ENCODE results near the gene NEIL1. TPM values are rescaled to one million over a fixed set of nuclear protein-coding genes. Genes with fewer than 3 reads are reported as not detected.

The NEIL1 gene
- total and polyA plus RNA-seq, 2 of the 8 experiments (the other 6 are each of a cell fraction or from before 2014, with no cell fraction given), result 10.4 to 10.9 TPM

GRCh38 chr15:75302318-75302717 is 44.5 kb upstream of the NEIL1 start:
- no peaks in the 10 kb centered on the region for H3K79me1 ChIP-seq (ENCODE audit: low read depth, low read length)
- no peak overlapping the region for H3K9ac ChIP-seq (replicated peaks in 1 of 4; ENCODE audit: extremely low read depth in 1 of 4, low read depth in 3 of 4, low read length in 3 of 4)
- FAIRE-seq (no peak), DNase-seq (ENCODE audit: low read depth in 1 of 2, low spot score in 2 of 2) (no peak)
- H2AK5ac ChIP-seq (ENCODE audit: low read depth, low read length), result no peak overlapping the region
- H3K9me3 ChIP-seq (ENCODE audit: insufficient read depth in 2 of 2, low read depth in 1 of 2, low read length in 1 of 2), result no peaks in the 10 kb centered on the region
- 87% methylated on average over 9 of the region's 9 CpGs; no CpG with 5 or more reads in 1 of the 2 experiments for WGBS, 2 experiments (ENCODE audit: extremely low coverage in 1 of 2, insufficient coverage in 1 of 2, insufficient read length in 1 of 2, insufficient replicate concordance in 2 of 2, low coverage in 1 of 2, low lambda C conversion rate in 2 of 2, missing lambda C conversion rate in 1 of 2)
- H3K56ac ChIP-seq (replicated peaks; ENCODE audit: insufficient read length, low read depth, low read length), result no peak overlapping the region
- H3K4ac ChIP-seq (replicated peaks; ENCODE audit: insufficient read length, low read depth, low read length), result no peak overlapping the region
- no peak overlapping the region for H3K14ac ChIP-seq (ENCODE audit: insufficient read length)
- H2BK20ac ChIP-seq (ENCODE audit: low read length), result no peak overlapping the region
- H2BK120ac ChIP-seq (replicated peaks; ENCODE audit: low read depth, low read length), result no peak overlapping the region
- H3K4me1 ChIP-seq (replicated peaks in 1 of 4; ENCODE audit: control insufficient read depth in 3 of 4, insufficient read depth in 4 of 4, low read length in 3 of 4), result no peaks in the 10 kb centered on the region
- no peak overlapping the region for H2BK15ac ChIP-seq (ENCODE audit: low read length)
- no peak overlapping the region for H3K4me2 ChIP-seq (ENCODE audit: insufficient read depth in 1 of 2, low read depth in 2 of 2, low read length in 2 of 2)
- no peak overlapping the region for H3K27ac ChIP-seq (ENCODE audit: low read depth, low read length)
- no peak overlapping the region for H3K23ac ChIP-seq (ENCODE audit: insufficient read length)
- CTCF ChIA-PET (ENCODE audit: partially characterized antibody), result no interaction called here
- no peak overlapping the region for H3K18ac ChIP-seq (ENCODE audit: extremely low read depth, low read length)
- H2BK12ac ChIP-seq (ENCODE audit: low read depth, low read length), result no peak overlapping the region
- no peaks in the 10 kb centered on the region for H3K23me2 ChIP-seq (ENCODE audit: low read depth, low read length)
- no peak overlapping the region for H2BK5ac ChIP-seq (ENCODE audit: low read depth, low read length)
- no peak overlapping the region for H4K8ac ChIP-seq (ENCODE audit: extremely low read depth, insufficient read depth, low read length)
- H4K20me1 ChIP-seq (replicated peaks in 1 of 2; ENCODE audit: control insufficient read depth in 1 of 2, insufficient read depth in 2 of 2, low read length in 2 of 2), result no peaks in the 10 kb centered on the region
- no peaks in the 10 kb centered on the region for H3K79me2 ChIP-seq (ENCODE audit: control insufficient read depth in 1 of 2, insufficient read depth in 2 of 2, low read length in 2 of 2)
- no peaks in the 10 kb centered on the region for H3K27me3 ChIP-seq (replicated peaks in 1 of 4; ENCODE audit: control insufficient read depth in 3 of 4, extremely low read depth in 1 of 4, insufficient read depth in 3 of 4, low read length in 3 of 4)
- no peaks in the 10 kb centered on the region for H3K36me3 ChIP-seq (ENCODE audit: control insufficient read depth in 2 of 4, insufficient read depth in 4 of 4, low read length in 3 of 4)
- H4K91ac ChIP-seq (replicated peaks; ENCODE audit: insufficient read length, low read length), result no peak overlapping the region
- H3K4me3 ChIP-seq (ENCODE audit: extremely low read depth in 1 of 4, insufficient read depth in 2 of 4, low read depth in 3 of 4, low read length in 4 of 4), result no peak overlapping the region
- no peak overlapping the region for H4K5ac ChIP-seq (ENCODE audit: insufficient read length, low read depth, low read length)
- POLR2A ChIA-PET (ENCODE audit: partially characterized antibody), result no interaction called here
- no peak for TF ChIP-seq RFX5 (IDR thresholded peaks at IDR 0.05; ENCODE audit: borderline replicate concordance, low read depth, low read length)
- no peak for TF ChIP-seq NRF1 (IDR thresholded peaks at IDR 0.05; ENCODE audit: low read depth, low read length)
- no peak for TF ChIP-seq SIRT6 (IDR thresholded peaks at IDR 0.05; ENCODE audit: low read length)
- TF ChIP-seq USF2 (IDR thresholded peaks at IDR 0.05; ENCODE audit: low read length), result no peak
- TF ChIP-seq PHF8 (conservative IDR thresholded peaks at IDR 0.05; ENCODE audit: low read depth, low read length), result no peak
- H2AFZ ChIP-seq (ENCODE audit: low read length), result no peak overlapping the region
